ENCODE data around the gene PTBP1. TPM values are rescaled to one million over a fixed set of nuclear protein-coding genes. Genes with fewer than 3 reads are reported as not detected.

The PTBP1 gene
- total RNA-seq, 1 experiment from 2014 or later: 308 TPM

GRCh38 chr19:804419-805165 is 7.3 kb downstream of the PTBP1 start:
- Histone ChIP-seq H3K27me3 (replicated peaks) (no peaks in the 10 kb centered on the region), H3K27ac (no peak overlapping the region), H3K4me3 (no peak overlapping the region), H3K9me3 (replicated peaks) (no peaks in the 10 kb centered on the region), H3K36me3 (peaks cover 100% of the 10 kb centered on the region), H3K4me1 (replicated peaks) (peaks cover 25% of the 10 kb centered on the region)
- no peak for DNase-seq (ENCODE audit: low read depth in 1 of 2, low spot score in 2 of 2)

DNA sequence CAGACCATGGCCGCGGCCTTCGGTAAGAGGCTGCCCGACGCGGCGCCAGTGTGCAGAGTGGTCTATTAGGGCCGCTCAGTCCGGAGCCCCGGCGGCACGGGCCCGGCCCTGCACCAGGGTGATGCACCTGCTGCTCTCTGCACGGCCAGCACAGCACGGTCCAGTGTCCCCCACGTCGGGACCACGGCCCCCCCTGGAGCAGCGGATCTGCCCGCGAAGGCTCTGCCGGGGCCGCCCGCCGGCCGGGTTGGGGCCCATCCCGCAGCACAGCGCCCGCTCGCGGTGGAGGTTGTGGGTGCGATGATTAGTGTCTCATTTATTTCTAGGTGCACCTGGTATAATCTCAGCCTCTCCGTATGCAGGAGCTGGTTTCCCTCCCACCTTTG is 7.9 kb downstream of the PTBP1 start:
- no peaks in the 10 kb centered on the region for H3K9me3 ChIP-seq (replicated peaks)
- peaks cover 19% of the 10 kb centered on the region for H3K4me1 ChIP-seq (replicated peaks)
- no peaks in the 10 kb centered on the region for H3K27me3 ChIP-seq (replicated peaks)
- H3K36me3 ChIP-seq: peaks cover 100% of the 10 kb centered on the region
- no peak for DNase-seq (ENCODE audit: low read depth in 1 of 2, low spot score in 2 of 2)
- no peak overlapping the region for H3K4me3 ChIP-seq
- H3K27ac ChIP-seq: no peak overlapping the region

- Histone ChIP-seq H3K4me3 (no peak overlapping the region), H3K9me3 (replicated peaks) (no peaks in the 10 kb centered on the region), H3K27me3 (replicated peaks) (no peaks in the 10 kb centered on the region), H3K27ac (no peak overlapping the region), H3K36me3 (peaks cover 100% of the 10 kb centered on the region), H3K4me1 (replicated peaks) (peaks cover 12% of the 10 kb centered on the region)
- DNase-seq (ENCODE audit: low read depth in 1 of 2, low spot score in 2 of 2): no peak
These were observed 8.6 kb downstream of the PTBP1 start for GRCh38 chr19:805600-806550.

GRCh38 chr19:806815-807421 is 9.7 kb downstream of the PTBP1 start:
- DNase-seq (ENCODE audit: low read depth in 1 of 2, low spot score in 2 of 2): no peak
- H3K4me3 ChIP-seq: no peak overlapping the region
- H3K27me3 ChIP-seq (replicated peaks): no peaks in the 10 kb centered on the region
- no peaks in the 10 kb centered on the region for H3K9me3 ChIP-seq (replicated peaks)
- H3K4me1 ChIP-seq (replicated peaks): peaks cover 1% of the 10 kb centered on the region
- peaks cover 100% of the 10 kb centered on the region for H3K36me3 ChIP-seq
- no peak overlapping the region for H3K27ac ChIP-seq

DNA sequence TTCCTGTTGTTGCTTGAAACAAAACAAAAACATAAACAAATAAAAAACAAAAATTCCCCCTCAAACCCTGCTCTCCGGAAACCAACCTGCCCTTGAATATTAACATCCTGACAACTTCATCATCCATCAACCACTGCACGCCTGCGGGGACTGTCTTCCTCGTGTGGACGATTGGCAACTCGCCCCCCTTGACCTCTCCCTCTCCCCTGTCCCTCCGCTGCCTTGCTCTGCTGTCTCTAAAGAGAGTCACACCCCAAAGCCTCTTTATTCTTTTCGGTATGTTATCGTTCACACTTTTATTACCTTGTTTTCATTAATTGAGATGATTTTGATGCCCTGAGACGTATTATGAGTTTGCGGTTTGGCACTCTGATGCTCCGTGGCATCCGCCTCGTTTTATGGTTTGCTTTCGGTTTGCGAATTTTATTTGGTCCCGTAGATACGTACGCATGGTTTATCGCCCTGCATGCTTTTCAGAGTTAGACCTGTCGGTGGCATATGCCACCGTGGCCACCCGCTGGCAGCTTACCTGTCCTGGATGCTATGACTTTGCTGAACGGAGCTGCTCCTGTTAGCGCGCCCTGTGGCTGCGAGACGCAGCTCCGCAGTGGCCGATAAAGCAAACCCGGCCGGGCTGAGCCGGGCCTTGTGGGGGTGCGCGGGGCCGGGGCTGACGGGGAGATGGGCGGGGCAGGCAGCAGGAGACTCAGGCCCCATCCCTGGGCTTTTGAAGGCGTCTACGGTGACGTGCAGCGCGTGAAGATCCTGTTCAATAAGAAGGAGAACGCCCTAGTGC is 10.6 kb downstream of the PTBP1 start:
- no peak overlapping the region for H3K27ac ChIP-seq
- H3K9me3 ChIP-seq (replicated peaks): no peaks in the 10 kb centered on the region
- no peak overlapping the region for H3K4me3 ChIP-seq
- no peaks in the 10 kb centered on the region for H3K27me3 ChIP-seq (replicated peaks)
- no peaks in the 10 kb centered on the region; the same call in 1 of the 2 replicates for H3K4me1 ChIP-seq (replicated peaks)
- no peak for DNase-seq (ENCODE audit: low read depth in 1 of 2, low spot score in 2 of 2)
- peaks cover 97% of the 10 kb centered on the region for H3K36me3 ChIP-seq

DNA sequence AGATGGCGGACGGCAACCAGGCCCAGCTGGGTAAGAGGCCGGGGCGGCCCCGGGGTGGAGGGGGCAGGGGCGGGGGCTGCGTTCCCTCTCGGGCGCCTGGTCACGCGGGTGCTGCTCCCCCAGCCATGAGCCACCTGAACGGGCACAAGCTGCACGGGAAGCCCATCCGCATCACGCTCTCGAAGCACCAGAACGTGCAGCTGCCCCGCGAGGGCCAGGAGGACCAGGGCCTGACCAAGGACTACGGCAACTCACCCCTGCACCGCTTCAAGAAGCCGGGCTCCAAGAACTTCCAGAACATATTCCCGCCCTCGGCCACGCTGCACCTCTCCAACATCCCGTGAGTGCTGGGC is 11.1 kb downstream of the PTBP1 start:
- DNase-seq (ENCODE audit: low read depth in 1 of 2, low spot score in 2 of 2): no peak
- Histone ChIP-seq H3K36me3 (peaks cover 97% of the 10 kb centered on the region), H3K9me3 (replicated peaks) (no peaks in the 10 kb centered on the region)

DNA sequence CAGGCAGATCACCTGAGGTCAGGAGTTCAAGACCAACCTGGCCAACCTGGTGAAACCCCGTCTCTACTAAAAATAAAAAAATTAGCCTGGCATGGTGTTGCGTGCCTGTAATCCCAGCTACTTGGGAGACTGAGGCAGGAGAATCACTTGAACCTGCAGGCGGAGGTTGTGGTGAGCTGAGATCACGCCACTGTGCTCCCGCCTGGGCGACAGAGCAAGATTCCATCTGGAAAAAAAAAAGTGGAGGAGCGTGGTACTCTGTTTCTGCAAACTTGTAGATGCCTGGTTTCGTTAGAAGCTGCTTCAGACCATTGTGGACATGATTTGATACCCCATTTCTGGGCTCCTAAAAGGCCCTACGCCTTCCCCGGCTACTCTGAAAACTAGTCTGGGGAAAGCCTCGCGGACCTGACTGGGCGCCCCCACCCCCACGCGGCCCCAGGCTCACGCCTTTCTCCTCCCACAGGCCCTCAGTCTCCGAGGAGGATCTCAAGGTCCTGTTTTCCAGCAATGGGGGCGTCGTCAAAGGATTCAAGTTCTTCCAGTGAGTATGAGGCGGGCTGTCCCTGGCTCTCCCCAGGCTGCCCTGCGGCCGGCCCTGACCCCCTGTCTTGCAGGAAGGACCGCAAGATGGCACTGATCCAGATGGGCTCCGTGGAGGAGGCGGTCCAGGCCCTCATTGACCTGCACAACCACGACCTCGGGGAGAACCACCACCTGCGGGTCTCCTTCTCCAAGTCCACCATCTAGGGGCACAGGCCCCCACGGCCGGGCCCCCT is 13.0 kb downstream of the PTBP1 start:
- no peak for DNase-seq (ENCODE audit: low read depth in 1 of 2, low spot score in 2 of 2)
- Histone ChIP-seq H3K4me3 (no peak overlapping the region), H3K36me3 (peaks cover 97% of the 10 kb centered on the region), H3K27me3 (replicated peaks) (no peaks in the 10 kb centered on the region), H3K27ac (no peak overlapping the region), H3K9me3 (replicated peaks) (no peaks in the 10 kb centered on the region), H3K4me1 (replicated peaks) (no peaks in the 10 kb centered on the region; the same call in 1 of the 2 replicates)

More for the DNA sequence above, 11.1 kb downstream of the PTBP1 start:
- Histone ChIP-seq H3K27me3 (replicated peaks) (no peaks in the 10 kb centered on the region), H3K4me1 (replicated peaks) (no peaks in the 10 kb centered on the region; the same call in 1 of the 2 replicates), H3K27ac (no peak overlapping the region), H3K4me3 (no peak overlapping the region)

- no peaks in the 10 kb centered on the region for H3K4me1 ChIP-seq (replicated peaks)
- no peak for DNase-seq (ENCODE audit: low read depth in 1 of 2, low spot score in 2 of 2)
- no peaks in the 10 kb centered on the region for H3K9me3 ChIP-seq (replicated peaks)
- peaks cover 97% of the 10 kb centered on the region for H3K36me3 ChIP-seq
- H3K27me3 ChIP-seq (replicated peaks): no peaks in the 10 kb centered on the region
- H3K27ac ChIP-seq: no peak overlapping the region
- H3K4me3 ChIP-seq: no peak overlapping the region
These were observed 13.7 kb downstream of the PTBP1 start for GRCh38 chr19:810883-811489.

- no peak overlapping the region for H3K27ac ChIP-seq
- H3K4me3 ChIP-seq: no peak overlapping the region
- no peak for DNase-seq (ENCODE audit: low read depth in 1 of 2, low spot score in 2 of 2)
- no peaks in the 10 kb centered on the region for H3K27me3 ChIP-seq (replicated peaks)
- H3K36me3 ChIP-seq: peaks cover 91% of the 10 kb centered on the region
- no peaks in the 10 kb centered on the region for H3K9me3 ChIP-seq (replicated peaks)
- H3K4me1 ChIP-seq (replicated peaks): no peaks in the 10 kb centered on the region
These were observed 14.3 kb downstream of the PTBP1 start for GRCh38 chr19:811506-812048.

GRCh38 chr19:812049-812746 is 14.9 kb downstream of the PTBP1 start:
- Histone ChIP-seq H3K4me3 (no peak overlapping the region), H3K27me3 (replicated peaks) (no peaks in the 10 kb centered on the region), H3K9me3 (replicated peaks) (no peaks in the 10 kb centered on the region), H3K4me1 (replicated peaks) (no peaks in the 10 kb centered on the region), H3K27ac (no peak overlapping the region), H3K36me3 (peaks cover 85% of the 10 kb centered on the region)
- DNase-seq (ENCODE audit: low read depth in 1 of 2, low spot score in 2 of 2): no peak

DNA sequence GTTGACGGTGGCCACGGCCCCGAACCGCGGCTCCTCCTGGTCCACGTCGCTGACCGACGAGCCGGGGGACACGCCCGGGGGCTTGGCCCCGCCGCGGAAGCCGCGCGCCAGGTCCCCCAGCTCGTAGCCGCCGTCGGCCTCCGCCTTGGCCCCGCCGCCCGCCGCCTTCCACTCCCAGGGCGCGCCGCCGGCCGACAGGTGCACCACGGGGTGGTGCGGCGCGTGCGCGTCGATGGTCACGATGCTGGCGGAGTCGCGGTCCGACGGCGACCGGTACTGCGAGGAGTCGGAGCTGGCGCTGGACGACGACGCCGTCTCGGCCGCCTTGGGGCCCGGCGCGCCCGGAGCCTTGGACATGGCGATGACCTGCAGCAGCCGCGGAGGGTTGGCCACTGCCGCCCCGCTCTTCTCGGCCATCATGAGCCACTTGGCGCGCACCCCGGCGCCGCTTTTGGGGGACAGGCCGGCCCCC is 15.5 kb downstream of the PTBP1 start:
- H3K4me1 ChIP-seq (replicated peaks): no peaks in the 10 kb centered on the region
- no peaks in the 10 kb centered on the region for H3K9me3 ChIP-seq (replicated peaks)
- H3K4me3 ChIP-seq: no peak overlapping the region
- H3K36me3 ChIP-seq: peaks cover 79% of the 10 kb centered on the region
- no peaks in the 10 kb centered on the region for H3K27me3 ChIP-seq (replicated peaks)
- H3K27ac ChIP-seq: no peak overlapping the region
- no peak for DNase-seq (ENCODE audit: low read depth in 1 of 2, low spot score in 2 of 2)

Measured in SJSA1 (cell line).